IPS-NIHi11 (cell line): ENCODE results near the gene PRKCZ.

Experiments
- DNase-seq: peaks from one replicate; pipeline ENCODE4 v3.0.0; 2012; ENCODE audit warnings: mixed read lengths, low spot score

Gene PRKCZ

GRCh38 chr1:2049718-2050431 is at the start of gene PRKCZ:
Gene PRKCZ, plus strand, starts transcription at chr1:2050411. Its CDS starts 220 bp downstream, at chr1:2050631.
- DNase-seq = peak; percentile 98

- no peak for DNase-seq
These were observed 49.8 kb upstream of the PRKCZ start for GRCh38 chr1:2000432-2000831.

- DNase-seq = no peak
These were observed 49.4 kb upstream of the PRKCZ start for GRCh38 chr1:2000850-2001249.

GRCh38 chr1:2001773-2002411 is 48.3 kb upstream of the PRKCZ start:
- DNase-seq = no peak

GRCh38 chr1:2003541-2004131 is 46.6 kb upstream of the PRKCZ start, which contains the start of gene CFAP74:
Gene CFAP74, minus strand, starts transcription at chr1:2003786. Its CDS starts 12,830 bp downstream, at chr1:1990956.
- peak; percentile 99 for DNase-seq

- no peak for DNase-seq
These were observed 45.4 kb upstream of the PRKCZ start for GRCh38 chr1:2004856-2005255.

- DNase-seq = no peak
These were observed 40.8 kb upstream of the PRKCZ start for GRCh38 chr1:2009101-2010053.

- DNase-seq = no peak
These were observed 36.0 kb upstream of the PRKCZ start for GRCh38 chr1:2014181-2014580.

- no peak for DNase-seq
These were observed 35.2 kb upstream of the PRKCZ start for GRCh38 chr1:2014741-2015735.

GRCh38 chr1:2016123-2016522 is 34.1 kb upstream of the PRKCZ start:
- DNase-seq = no peak

GRCh38 chr1:2018217-2019171 is 31.7 kb upstream of the PRKCZ start:
- no peak for DNase-seq

GRCh38 chr1:2019172-2019543 is 31.1 kb upstream of the PRKCZ start, which contains the start of gene GABRD:
Gene GABRD, plus strand, starts transcription at chr1:2019345. Its CDS starts 79 bp downstream, at chr1:2019424.
- peak; percentile 92 for DNase-seq

GRCh38 chr1:2019571-2020309 is 30.5 kb upstream of the PRKCZ start:
- peak; percentile 91 for DNase-seq

GRCh38 chr1:2020310-2020655 is 29.9 kb upstream of the PRKCZ start:
- DNase-seq = no peak

GRCh38 chr1:2021550-2021949 is 28.7 kb upstream of the PRKCZ start:
- DNase-seq = no peak

GRCh38 chr1:2022063-2022770 is 28.0 kb upstream of the PRKCZ start:
- no peak for DNase-seq

GRCh38 chr1:2023187-2023586 is 27.0 kb upstream of the PRKCZ start:
- DNase-seq = no peak

- DNase-seq = no peak
These were observed 25.8 kb upstream of the PRKCZ start for GRCh38 chr1:2024451-2024850.
